Neuronal stem cell (in vitro differentiated cells): Measurements from ENCODE around the gene PDE10A.
A peak's percentile ranks its signal among the peaks of the same experiment; 100 is the strongest.

ENCODE experiments used
- DNase-seq: peaks from one replicate; pipeline ENCODE4 v3.0.0-alpha.2; 2013; ENCODE audit warnings: low spot score
- H2AFZ ChIP-seq: one replicate; pipeline ENCODE4 v1.6.1; 2013; ENCODE audit warnings: mild to moderate bottlenecking, low read length, inconsistent platforms
- H2AK5ac ChIP-seq: 2 replicates; pipeline ENCODE4 v1.6.1; 2013; ENCODE audit warnings: low read depth, mild to moderate bottlenecking, inconsistent platforms, low read length, moderate library complexity, mixed read lengths
- H2BK120ac ChIP-seq: 2 replicates; pipeline ENCODE4 v1.6.1; 2013; ENCODE audit warnings: low read depth, mild to moderate bottlenecking, inconsistent platforms, low read length, moderate library complexity, mixed read lengths
- H2BK12ac ChIP-seq: one replicate; pipeline ENCODE4 v1.6.1; 2013; ENCODE audit warnings: low read length, inconsistent platforms
- H2BK15ac ChIP-seq: 2 replicates; pipeline ENCODE4 v1.6.1; 2013; ENCODE audit warnings: mild to moderate bottlenecking, low read length, inconsistent platforms, mixed read lengths
- H2BK5ac ChIP-seq: one replicate; pipeline ENCODE4 v1.6.1; 2013; ENCODE audit warnings: inconsistent platforms, mild to moderate bottlenecking, low read length, moderate library complexity
- H3K14ac ChIP-seq: one replicate; pipeline ENCODE4 v1.6.1; 2013; ENCODE audit warnings: low read length, inconsistent platforms
- H3K18ac ChIP-seq: 2 replicates; pipeline ENCODE4 v1.6.1; 2013; ENCODE audit warnings: low read length, inconsistent platforms
- H3K23ac ChIP-seq: 2 replicates; pipeline ENCODE4 v1.6.1; 2013; ENCODE audit warnings: low read depth, mild to moderate bottlenecking, mixed read lengths, low read length, inconsistent platforms; ENCODE audit not compliant: poor library complexity
- H3K27ac ChIP-seq: replicated peaks from 3 replicates; pipeline ENCODE4 v1.5.1; 2013; ENCODE audit warnings: low read length, inconsistent platforms
- H3K27me3 ChIP-seq, 3 experiments: 2 replicates each; pipeline ENCODE4 v1.6.1; 2013; ENCODE audit warnings: low read length in 3 of 3, mild to moderate bottlenecking in 2 of 3, inconsistent platforms in 1 of 3, low read depth in 1 of 3, mixed read lengths in 1 of 3, moderate library complexity in 1 of 3; ENCODE audit not compliant: control insufficient read depth in 3 of 3, insufficient read depth in 3 of 3
- H3K36me3 ChIP-seq, 2 donors: replicated peaks in 1 of 2; 2 replicates each; pipeline ENCODE4 v1.6.1; 2013; ENCODE audit warnings: low read length in 2 of 2; ENCODE audit not compliant: control insufficient read depth in 2 of 2, insufficient read depth in 2 of 2
- H3K4ac ChIP-seq: 2 replicates; pipeline ENCODE4 v1.6.1; 2013; ENCODE audit warnings: inconsistent platforms, mild to moderate bottlenecking, low read length, moderate library complexity
- H3K4me1 ChIP-seq, 2 donors: 1 replicate in 1 of 2; 2 replicates in 1 of 2; pipeline ENCODE4 v1.6.1; 2013; ENCODE audit warnings: low read length in 2 of 2, low read depth in 1 of 2; ENCODE audit not compliant: control insufficient read depth in 2 of 2, insufficient read depth in 1 of 2
- H3K4me2 ChIP-seq: one replicate; pipeline ENCODE4 v1.6.1; 2013; ENCODE audit warnings: mild to moderate bottlenecking, low read length, inconsistent platforms; ENCODE audit not compliant: insufficient read depth, poor library complexity, severe bottlenecking
- H3K4me3 ChIP-seq, 2 donors: 2 replicates each; pipeline ENCODE4 v1.5.1; 2013; ENCODE audit warnings: low read length in 2 of 2, mild to moderate bottlenecking in 2 of 2, inconsistent platforms in 1 of 2, moderate library complexity in 1 of 2
- H3K79me1 ChIP-seq: one replicate; pipeline ENCODE4 v1.6.1; 2013; ENCODE audit warnings: low read depth, mild to moderate bottlenecking, inconsistent platforms, low read length, moderate library complexity
- H3K9ac ChIP-seq: one replicate; pipeline ENCODE4 v1.6.1; 2013; ENCODE audit warnings: mild to moderate bottlenecking, low read depth, low read length, inconsistent platforms; ENCODE audit not compliant: poor library complexity
- H3K9me3 ChIP-seq, 2 donors: replicated peaks in 1 of 2; 2 replicates each; pipeline versions ENCODE3 to v1.6.1; 2013; ENCODE audit warnings: low read length in 2 of 2, mild to moderate bottlenecking in 2 of 2, inconsistent platforms in 1 of 2, low read depth in 1 of 2, mixed read lengths in 1 of 2, moderate library complexity in 1 of 2; ENCODE audit not compliant: control insufficient read depth in 2 of 2, insufficient read depth in 1 of 2
- H4K8ac ChIP-seq: one replicate; pipeline ENCODE4 v1.6.1; 2013; ENCODE audit warnings: low read depth, mild to moderate bottlenecking, inconsistent platforms, low read length, moderate library complexity
- H4K91ac ChIP-seq: one replicate; pipeline ENCODE4 v1.6.1; 2013; ENCODE audit warnings: low read length, low read depth, mild to moderate bottlenecking, inconsistent platforms; ENCODE audit not compliant: poor library complexity
- WGBS, 2 donors: extraction: QIAGEN DNeasy Blood & Tissue Kit; methylation state at CpG; one replicate each; pipeline ENCODE4 v1.1.7; 2013; ENCODE audit warnings: missing lambda C conversion rate in 2 of 2, mixed read lengths in 1 of 2; ENCODE audit not compliant: insufficient read length in 2 of 2, insufficient replicate concordance in 1 of 2; ENCODE audit errors: extremely low coverage in 2 of 2; 5-methylcytosine and 5-hydroxymethylcytosine counted together

PDE10A gene

DNA sequence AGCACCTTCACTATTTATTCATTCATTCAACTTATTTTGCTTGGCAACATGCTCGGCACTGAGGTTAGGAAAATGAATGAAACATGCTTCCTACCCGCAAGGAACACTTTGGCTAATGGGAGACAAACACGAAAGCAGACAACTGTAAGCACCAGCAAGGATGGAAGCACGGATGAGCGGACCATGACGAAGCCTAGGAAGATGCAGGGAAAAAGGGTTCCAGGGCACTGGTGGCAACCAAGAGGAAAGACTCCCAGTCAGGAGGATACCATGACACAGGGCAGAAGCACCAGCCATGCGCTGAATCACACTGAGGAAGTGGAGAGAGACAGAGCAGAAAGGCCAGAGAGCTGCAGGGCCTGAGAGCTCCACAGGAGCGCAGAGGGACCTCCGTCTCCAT is 9.8 kb downstream of the PDE10A start:
- H3K9me3 ChIP-seq = no peaks in the 10 kb centered on the region
- H3K4me3 ChIP-seq = no peak overlapping the region
- no peak overlapping the region for H4K91ac ChIP-seq
- H3K18ac ChIP-seq = no peak overlapping the region
- no peak overlapping the region for H3K23ac ChIP-seq
- no peak overlapping the region for H3K27ac ChIP-seq
- H3K4me2 ChIP-seq = no peak overlapping the region
- H3K14ac ChIP-seq = no peak overlapping the region
- peaks cover 9% of the 10 kb centered on the region for H3K79me1 ChIP-seq
- H2AK5ac ChIP-seq = no peak overlapping the region
- H3K9ac ChIP-seq = no peak overlapping the region
- no peak for DNase-seq
- no peak overlapping the region for H2BK120ac ChIP-seq
- peaks cover 0 to 3% of the 10 kb centered on the region in 2 donors for H3K4me1 ChIP-seq
- H3K36me3 ChIP-seq = peaks cover 2 to 44% of the 10 kb centered on the region in 2 donors
- no CpG with 5 or more reads among the region's 9 CpGs for WGBS, 2 donors
- no peak overlapping the region for H2BK5ac ChIP-seq
- no peak overlapping the region for H2AFZ ChIP-seq
- no peak overlapping the region for H4K8ac ChIP-seq
- no peak overlapping the region for H2BK15ac ChIP-seq
- no peak overlapping the region for H2BK12ac ChIP-seq
- H3K4ac ChIP-seq = no peak overlapping the region
- no peaks in the 10 kb centered on the region for H3K27me3 ChIP-seq

DNA sequence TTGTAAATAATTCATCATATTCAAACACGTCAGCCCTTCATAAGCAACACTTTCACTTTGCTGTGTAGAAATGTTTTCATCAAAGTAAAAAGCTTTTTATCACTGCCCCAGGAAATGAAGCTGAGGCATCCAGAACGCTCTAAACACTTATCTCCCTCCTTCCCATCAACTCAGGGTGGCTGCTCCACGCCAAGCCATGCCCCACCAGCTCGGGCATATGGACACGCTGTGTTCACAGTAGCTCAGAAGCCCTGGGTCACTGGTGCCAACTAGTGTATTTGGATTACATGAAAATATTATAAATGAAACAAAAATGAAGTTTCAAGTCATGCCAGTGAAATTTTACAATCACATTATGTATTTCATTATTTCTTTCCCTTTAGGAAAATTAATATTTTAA is 10.3 kb downstream of the PDE10A start:
- H3K9ac ChIP-seq = no peak overlapping the region
- peaks cover 9% of the 10 kb centered on the region for H3K79me1 ChIP-seq
- no peak overlapping the region for H2AK5ac ChIP-seq
- H3K36me3 ChIP-seq = peaks cover 2 to 39% of the 10 kb centered on the region in 2 donors
- no peaks in the 10 kb centered on the region for H3K27me3 ChIP-seq
- no peak overlapping the region for H2BK12ac ChIP-seq
- H2BK120ac ChIP-seq = no peak overlapping the region
- H3K4me2 ChIP-seq = no peak overlapping the region
- H3K4ac ChIP-seq = no peak overlapping the region
- H2BK5ac ChIP-seq = no peak overlapping the region
- no peak overlapping the region for H3K14ac ChIP-seq
- DNase-seq = no peak
- H3K18ac ChIP-seq = no peak overlapping the region
- no peak overlapping the region for H4K91ac ChIP-seq
- no peak overlapping the region for H4K8ac ChIP-seq
- no peak overlapping the region for H3K27ac ChIP-seq
- H2AFZ ChIP-seq = no peak overlapping the region
- WGBS, 2 donors = no CpG with 5 or more reads among the region's 5 CpGs
- H3K4me1 ChIP-seq = peaks cover 0 to 3% of the 10 kb centered on the region in 2 donors
- H2BK15ac ChIP-seq = no peak overlapping the region
- H3K23ac ChIP-seq = no peak overlapping the region
- H3K4me3 ChIP-seq = no peak overlapping the region
- H3K9me3 ChIP-seq = no peaks in the 10 kb centered on the region

GRCh38 chr6:165649166-165650137 is 13.6 kb downstream of the PDE10A start:
- H3K23ac ChIP-seq = no peak overlapping the region
- no peak overlapping the region for H4K8ac ChIP-seq
- no peak overlapping the region for H2AK5ac ChIP-seq
- H3K9ac ChIP-seq = no peak overlapping the region
- DNase-seq = no peak
- no peak overlapping the region for H2BK12ac ChIP-seq
- H3K4me1 ChIP-seq = peaks cover 0 to 3% of the 10 kb centered on the region in 2 donors
- no peak overlapping the region for H4K91ac ChIP-seq
- no CpG with 5 or more reads among the region's 11 CpGs for WGBS, 2 donors
- H3K9me3 ChIP-seq = no peaks in the 10 kb centered on the region
- no peak overlapping the region for H3K27ac ChIP-seq
- peaks cover 8% of the 10 kb centered on the region for H3K79me1 ChIP-seq
- no peak overlapping the region for H2BK15ac ChIP-seq
- H3K4me3 ChIP-seq = no peak overlapping the region
- no peak overlapping the region for H3K4ac ChIP-seq
- no peak overlapping the region for H2BK120ac ChIP-seq
- H3K18ac ChIP-seq = no peak overlapping the region
- H2BK5ac ChIP-seq = no peak overlapping the region
- peaks cover 2 to 21% of the 10 kb centered on the region in 2 donors for H3K36me3 ChIP-seq
- H3K14ac ChIP-seq = no peak overlapping the region
- no peaks in the 10 kb centered on the region for H3K27me3 ChIP-seq
- no peak overlapping the region for H2AFZ ChIP-seq
- no peak overlapping the region for H3K4me2 ChIP-seq

GRCh38 chr6:165647041-165647440 is 16.0 kb downstream of the PDE10A start:
- Histone ChIP-seq H3K36me3 (peaks cover 2 to 19% of the 10 kb centered on the region in 2 donors), H3K14ac (no peak overlapping the region), H3K23ac (no peak overlapping the region), H2AK5ac (no peak overlapping the region), H3K4ac (no peak overlapping the region), H3K79me1 (peaks cover 4% of the 10 kb centered on the region), H2BK15ac (no peak overlapping the region), H3K4me2 (no peak overlapping the region), H2AFZ (no peak overlapping the region), H3K27me3 (no peaks in the 10 kb centered on the region), H3K18ac (peak overlapping the region; percentile 66), H3K27ac (peak overlapping the region; percentile 31), H2BK12ac (no peak overlapping the region), H4K91ac (no peak overlapping the region), H3K9ac (no peak overlapping the region), H2BK120ac (no peak overlapping the region), H3K9me3 (no peaks in the 10 kb centered on the region), H4K8ac (no peak overlapping the region), H3K4me1 (peaks cover 0 to 1% of the 10 kb centered on the region in 2 donors), H3K4me3 (no peak overlapping the region), H2BK5ac (no peak overlapping the region)
- no peak for DNase-seq
- WGBS, 2 donors = no CpG with 5 or more reads among the region's 6 CpGs
